ENCODE results near the gene KRTAP10-8. TPM values are rescaled to one million over a fixed set of nuclear protein-coding genes. Genes with fewer than 3 reads are reported as not detected.
"Not testable (repeated sequence)": the region's sequence is repeated elsewhere in the genome, so short reads cannot be mapped to it uniquely, and the experiment has no call there.

Gene KRTAP10-8
- total RNA-seq, 1 donor from 2014 or later = not detected

DNA sequence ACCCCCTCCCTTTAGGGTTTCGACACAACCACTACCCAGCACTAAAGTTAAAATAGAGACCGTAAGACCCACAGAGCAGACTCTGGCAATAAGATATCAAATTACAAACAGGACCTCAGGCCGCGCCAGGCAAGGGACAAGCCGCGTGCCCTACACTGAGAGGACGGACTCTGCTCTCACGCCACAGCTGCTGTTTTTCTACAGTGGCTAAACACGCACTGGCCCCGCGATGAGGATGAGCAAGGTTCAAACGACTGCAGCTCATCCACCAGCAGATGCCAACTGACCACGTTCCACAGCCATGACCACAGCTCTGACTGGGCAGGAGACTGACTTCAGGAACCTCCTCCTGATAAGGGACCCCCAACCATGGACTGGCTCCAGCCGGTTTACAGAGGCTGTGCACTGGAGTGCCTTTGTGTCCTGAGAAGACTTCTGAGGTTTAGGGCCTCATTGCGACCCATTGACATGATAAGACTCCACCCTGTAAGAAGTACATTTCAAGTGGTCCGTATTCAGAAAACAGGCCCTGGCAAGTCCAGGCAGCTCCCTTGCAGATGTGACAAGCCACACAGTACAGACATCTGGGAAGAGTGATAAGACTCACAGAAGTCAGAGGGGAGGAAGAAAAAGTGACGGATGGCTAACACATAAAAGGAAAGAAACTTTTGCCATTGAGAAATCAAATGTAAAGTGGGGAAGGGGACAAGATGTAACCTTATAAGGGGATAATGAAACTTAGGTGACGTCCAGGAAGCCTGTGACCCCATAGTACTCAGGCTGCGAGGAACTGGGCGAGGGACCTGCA is 18.1 kb upstream of the KRTAP10-8 start:
- DNase-seq (ENCODE audit: missing footprints) (no peak), ATAC-seq (no peak)
- intact Hi-C loops (cut with DNase I) = no loop called here

DNA sequence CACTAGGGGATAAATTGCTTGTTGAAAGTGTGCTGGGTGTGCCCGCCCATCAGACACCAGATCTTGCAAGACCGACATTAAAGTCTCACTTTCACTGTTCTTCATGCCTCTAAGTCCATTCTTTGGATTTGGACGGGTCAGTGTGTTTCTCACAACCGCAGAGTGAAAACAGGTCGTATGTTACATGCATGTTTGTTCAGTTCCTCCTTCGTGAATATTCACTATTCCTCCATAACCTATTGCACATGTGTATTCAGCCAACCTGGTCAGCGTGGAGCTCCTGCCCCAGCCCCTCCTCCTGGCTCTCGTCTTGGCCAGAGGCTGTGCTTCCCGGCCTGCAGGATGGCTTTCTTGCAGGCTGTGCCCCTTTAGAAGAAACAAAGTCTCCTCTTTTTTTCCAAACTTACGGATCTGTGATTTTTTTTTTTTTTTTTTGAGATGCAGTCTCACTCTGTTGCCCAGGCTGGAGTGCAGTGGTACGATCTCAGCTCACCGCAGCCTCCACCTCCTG is 17.4 kb upstream of the KRTAP10-8 start:
- intact Hi-C loops (cut with DNase I) = no loop called here
- ATAC-seq (no peak), DNase-seq (ENCODE audit: missing footprints) (no peak)

DNA sequence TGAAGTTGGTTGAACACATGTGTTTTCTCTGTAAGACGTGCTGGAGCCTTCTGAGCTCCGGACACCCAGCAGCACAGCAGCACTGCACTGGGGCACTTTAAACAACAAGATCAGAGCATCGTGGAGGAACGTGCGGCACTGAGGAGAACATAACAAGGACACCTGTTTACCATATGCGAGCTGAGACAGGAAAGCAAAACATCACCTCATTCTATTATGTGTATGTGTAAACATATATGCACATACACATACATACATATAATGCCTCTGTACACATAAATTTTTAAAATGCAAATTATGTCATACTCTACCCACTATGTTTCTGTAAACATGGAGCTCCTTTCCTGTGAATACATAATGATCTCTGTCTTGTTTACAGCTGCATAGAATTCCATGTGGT is 16.4 kb upstream of the KRTAP10-8 start:
- ATAC-seq = no peak
- intact Hi-C loops (cut with DNase I) = no loop called here

DNA sequence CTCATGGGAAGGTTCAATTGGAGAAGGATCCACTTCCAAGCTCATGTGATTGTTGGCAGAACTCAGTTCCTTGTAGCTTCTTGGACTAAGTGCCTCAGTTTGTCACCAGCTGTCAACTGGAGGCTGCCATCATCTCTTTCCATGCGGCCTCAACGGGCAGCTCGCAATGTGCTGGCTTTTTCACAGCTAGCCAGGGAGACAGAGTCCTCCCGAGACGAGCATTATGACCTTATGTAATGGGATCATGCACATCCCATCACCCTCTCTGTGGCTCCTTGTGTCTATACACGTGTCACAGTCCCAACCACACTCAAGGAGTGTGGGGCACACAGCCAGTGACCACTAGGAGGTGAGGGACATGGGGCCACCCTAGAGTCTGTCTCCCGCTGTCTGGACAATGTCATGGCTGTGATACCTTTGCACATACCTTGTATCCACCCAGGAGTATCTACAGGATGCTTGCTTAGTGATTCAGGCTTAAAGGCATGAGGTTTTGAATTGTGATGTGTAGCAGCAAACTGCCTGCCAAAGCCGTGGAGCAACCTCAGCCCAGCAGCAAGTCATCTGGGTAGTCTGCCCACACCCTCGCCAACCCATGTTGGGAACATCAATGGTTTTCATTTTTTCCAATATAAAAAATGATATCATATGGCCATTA is 15.7 kb upstream of the KRTAP10-8 start:
- ATAC-seq (no peak), DNase-seq (ENCODE audit: missing footprints) (no peak)
- intact Hi-C loops (cut with DNase I) = no loop called here

More for the DNA sequence above, 16.4 kb upstream of the KRTAP10-8 start:
- no peak for DNase-seq (ENCODE audit: missing footprints)

DNA sequence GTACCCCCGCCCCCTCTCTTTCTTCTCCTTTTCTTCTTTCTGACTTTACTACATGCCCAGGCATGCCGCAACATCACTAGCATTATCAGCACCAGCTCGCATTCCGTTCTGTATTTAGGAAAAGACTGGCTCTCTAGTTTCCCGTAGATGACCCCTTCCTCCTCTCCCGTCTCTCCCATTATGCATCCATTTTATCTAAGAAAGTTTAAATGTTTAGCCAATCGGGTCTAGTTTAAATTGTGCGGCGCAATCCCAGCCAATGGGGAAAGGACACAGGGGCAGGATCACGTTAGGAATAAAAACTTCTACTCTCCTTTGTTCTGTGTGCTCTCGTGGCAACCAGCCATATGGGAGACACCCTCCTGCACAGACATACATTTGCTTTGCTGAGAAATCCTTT is 13.8 kb upstream of the KRTAP10-8 start:
- intact Hi-C loops (cut with DNase I) = no loop called here
- no peak for ATAC-seq
- DNase-seq (ENCODE audit: missing footprints) = no peak

DNA sequence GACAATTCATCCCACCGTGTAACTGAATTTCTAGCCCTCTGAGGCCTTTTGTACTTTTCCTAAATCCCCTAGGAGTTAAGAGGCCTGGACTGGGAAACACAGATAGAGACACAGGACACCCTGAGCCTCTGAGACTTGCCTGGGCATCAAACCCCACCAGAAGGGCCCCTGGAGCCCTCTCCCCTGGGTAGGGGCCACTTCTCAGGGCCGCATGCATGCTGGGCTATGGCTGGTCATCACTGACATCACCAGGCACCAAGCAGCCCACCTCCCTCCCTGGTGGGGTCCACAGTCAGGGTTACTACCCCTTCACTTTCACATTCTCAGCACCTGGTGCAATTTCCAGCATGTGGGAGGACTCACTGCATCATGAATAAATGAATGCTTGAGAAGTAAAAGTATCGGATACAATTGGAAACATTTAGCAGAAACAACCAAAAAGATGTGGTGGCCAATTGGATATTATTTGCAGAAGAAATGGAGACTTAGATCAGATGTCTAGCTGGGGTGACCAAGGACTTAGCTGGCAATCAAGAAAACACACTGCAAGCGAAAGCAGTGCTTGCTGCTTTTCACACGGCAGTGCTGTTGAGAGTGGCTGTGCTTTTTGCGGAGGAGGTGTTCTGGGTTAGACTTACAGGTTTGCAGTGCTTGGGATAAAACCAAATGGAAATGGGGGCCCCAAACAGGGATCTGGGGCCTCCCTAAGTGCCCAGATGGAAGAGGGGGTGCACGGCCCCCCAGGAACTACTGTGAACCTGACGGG is 12.4 kb upstream of the KRTAP10-8 start:
- DNase-seq (ENCODE audit: missing footprints) = no peak
- no peak for ATAC-seq
- intact Hi-C loops (cut with DNase I) = no loop called here

DNA sequence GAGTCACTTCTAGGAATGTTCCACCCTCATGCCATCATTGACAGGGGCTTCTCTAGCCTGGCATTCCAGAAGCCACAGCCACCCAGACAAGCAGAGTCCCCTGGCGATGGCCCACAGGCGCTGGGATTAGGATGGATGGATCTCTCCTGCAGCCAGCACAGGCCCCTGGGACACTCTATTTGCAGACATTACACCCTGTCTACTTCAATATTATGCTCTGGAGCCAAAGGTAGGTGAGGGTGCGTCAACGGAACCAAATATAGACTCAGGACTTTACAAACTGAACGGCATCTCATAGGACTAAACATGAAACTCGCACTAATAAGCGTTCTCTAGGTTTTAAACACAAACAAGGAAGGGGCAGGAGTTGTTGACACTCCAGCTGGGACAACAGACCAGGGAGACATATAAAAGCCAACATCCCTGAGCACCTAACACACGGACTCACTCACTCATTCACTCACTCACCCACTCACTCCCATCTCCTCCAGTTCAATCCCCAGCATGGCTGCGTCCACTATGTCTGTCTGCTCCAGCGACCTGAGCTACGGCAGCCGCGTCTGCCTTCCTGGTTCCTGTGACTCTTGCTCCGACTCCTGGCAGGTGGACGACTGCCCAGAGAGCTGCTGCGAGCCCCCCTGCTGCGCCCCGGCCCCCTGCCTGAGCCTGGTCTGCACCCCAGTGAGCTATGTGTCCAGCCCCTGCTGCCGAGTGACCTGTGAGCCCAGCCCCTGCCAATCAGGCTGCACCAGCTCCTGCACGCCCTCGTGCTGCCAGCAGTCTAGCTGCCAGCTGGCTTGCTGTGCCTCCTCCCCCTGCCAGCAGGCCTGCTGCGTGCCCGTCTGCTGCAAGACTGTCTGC is 11.5 kb upstream of the KRTAP10-8 start, which contains the start of gene KRTAP10-7:
KRTAP10-7 (plus strand) TSS at position 480 of the 861 bp plus-strand sequence; CDS start at position 505, 25 bp downstream.
- ATAC-seq; intact Hi-C loops (cut with DNase I); DNase-seq (ENCODE audit: missing footprints): not testable (repeated sequence)

DNA sequence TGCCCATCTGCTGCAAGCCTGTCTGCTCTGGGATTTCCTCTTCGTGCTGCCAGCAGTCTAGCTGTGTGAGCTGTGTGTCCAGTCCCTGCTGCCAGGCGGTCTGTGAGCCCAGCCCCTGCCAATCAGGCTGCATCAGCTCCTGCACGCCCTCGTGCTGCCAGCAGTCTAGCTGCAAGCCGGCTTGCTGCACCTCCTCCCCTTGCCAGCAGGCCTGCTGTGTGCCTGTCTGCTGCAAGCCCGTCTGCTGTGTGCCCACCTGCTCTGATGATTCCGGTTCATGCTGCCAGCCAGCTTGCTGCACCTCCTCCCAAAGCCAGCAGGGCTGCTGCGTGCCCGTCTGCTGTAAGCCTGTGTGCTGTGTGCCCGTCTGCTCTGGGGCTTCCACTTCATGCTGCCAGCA is 10.8 kb upstream of the KRTAP10-8 start:
- DNase-seq (ENCODE audit: missing footprints); intact Hi-C loops (cut with DNase I); ATAC-seq: not testable (repeated sequence)

DNA sequence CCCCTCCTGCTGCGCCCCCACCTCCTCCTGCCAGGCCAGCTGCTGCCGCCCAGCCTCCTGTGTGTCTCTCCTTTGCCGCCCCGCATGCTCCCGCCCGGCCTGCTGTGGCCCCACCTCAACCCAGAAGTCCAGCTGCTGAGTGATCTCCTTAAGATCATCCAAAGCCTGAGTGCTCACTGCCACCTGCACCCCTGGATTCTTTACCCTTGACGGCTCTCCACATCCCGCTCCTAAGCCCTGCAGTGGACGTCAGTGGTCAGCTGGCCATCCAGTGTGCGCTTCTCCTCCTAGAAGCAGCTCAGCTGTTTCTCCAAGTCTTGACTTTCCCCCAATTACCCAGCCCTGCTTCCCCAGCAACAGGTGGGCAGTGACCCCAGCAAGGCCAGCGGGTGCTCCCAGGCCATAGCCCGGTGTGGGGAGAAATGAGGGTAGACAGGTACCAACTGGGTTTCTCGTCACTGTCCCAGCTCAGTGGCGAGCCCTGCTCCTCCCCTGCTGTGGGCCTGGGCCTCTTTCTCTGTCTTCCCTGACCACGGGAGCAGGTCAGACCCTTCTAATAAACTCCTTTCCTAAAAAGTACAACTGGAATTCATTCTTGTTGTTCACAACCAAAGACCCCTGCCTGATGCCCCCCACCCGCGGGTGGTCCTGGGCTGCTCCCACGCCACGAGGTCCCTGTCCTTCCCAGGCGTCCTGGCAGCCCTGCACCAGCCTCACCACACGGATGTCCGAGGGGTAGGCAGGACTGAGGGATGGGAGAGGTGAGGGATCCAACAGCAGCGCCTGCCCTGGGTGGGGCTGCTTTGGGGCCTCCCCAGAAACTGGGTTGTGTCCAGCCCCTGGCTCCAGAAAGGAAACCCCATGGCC is 10.1 kb upstream of the KRTAP10-8 start:
- ATAC-seq (no peak), DNase-seq (ENCODE audit: missing footprints) (no peak)
- intact Hi-C loops (cut with DNase I) = no loop called here

DNA sequence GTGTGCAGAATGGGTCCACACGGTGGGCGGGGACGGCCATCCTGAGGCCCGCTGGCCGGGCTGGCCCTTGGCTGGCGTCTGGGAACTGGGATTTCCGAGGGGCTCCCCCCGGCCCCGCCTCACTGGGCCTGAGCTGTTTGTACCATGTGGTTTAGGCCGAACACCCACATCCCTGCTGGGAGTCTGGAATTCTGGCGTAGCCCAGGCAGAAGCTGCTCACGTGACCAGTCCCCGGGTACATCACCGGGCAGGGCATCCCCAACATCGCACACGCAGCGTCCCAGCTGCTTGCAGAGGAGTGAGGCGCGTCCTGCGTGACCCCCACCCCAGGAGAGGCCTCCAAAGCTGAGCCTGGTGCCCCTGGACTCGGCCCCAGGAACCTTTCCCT is 9.4 kb upstream of the KRTAP10-8 start:
- intact Hi-C loops (cut with DNase I) = no loop called here
- ATAC-seq (no peak), DNase-seq (ENCODE audit: missing footprints) (no peak)

DNA sequence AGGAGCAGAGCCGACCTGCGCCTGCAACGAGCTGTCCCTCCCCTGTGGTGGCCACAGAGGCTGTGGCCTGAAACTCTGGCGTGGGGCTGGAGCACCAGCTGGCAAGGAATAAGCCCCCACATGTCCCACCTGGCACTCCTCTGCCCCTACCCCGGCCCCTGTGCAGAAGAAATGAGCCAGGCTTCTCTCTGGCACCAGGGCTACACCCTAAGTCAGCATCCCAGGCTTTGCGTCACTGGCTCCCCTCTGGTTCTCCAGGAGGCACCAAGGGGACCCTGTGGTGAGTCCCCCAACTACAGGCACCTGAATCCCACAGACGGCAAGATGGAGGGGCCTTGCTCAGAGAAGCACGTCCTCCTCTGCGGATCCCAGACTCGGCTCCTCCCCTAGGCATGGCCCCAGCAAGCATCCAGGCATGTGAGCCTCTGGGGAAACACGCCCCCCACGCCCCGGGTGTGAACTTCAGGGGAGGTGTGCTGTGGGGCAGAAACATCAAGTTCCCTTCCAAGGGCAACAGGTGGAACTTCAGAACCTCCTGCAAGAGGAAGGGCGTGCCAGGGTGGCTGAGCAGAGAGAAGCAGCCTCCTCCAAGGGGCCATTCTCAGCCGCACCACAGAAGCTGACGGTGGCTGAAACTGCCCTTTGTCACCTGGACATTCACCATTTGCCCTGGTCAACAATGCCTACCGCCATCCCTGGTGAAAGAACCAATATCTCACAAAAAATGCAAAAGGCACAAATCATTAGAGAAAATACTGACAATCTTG is 8.6 kb upstream of the KRTAP10-8 start:
- DNase-seq (ENCODE audit: missing footprints) (no peak), ATAC-seq (no peak)
- intact Hi-C loops (cut with DNase I) = no loop called here

DNA sequence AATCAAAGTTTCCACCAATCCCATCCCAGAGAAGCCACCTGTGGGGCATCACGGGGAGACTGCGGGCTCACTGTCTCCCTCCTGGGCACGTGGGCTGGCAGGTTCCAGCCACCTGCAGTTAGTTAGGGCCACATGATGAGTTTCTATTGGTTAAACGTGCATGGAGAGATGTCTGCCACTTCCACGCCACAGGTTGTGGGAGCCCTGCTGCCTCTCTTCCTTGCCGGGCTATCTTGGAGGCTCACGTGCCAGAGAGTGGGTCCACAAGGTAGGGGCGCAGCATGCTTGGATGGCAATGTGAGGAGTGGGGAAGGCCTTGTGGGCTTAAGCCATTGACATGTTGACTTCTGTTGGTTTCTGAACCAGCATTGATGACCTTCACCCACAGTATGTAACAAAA is 8.0 kb upstream of the KRTAP10-8 start:
- DNase-seq (ENCODE audit: missing footprints) (no peak), ATAC-seq (no peak)
- intact Hi-C loops (cut with DNase I) = no loop called here

DNA sequence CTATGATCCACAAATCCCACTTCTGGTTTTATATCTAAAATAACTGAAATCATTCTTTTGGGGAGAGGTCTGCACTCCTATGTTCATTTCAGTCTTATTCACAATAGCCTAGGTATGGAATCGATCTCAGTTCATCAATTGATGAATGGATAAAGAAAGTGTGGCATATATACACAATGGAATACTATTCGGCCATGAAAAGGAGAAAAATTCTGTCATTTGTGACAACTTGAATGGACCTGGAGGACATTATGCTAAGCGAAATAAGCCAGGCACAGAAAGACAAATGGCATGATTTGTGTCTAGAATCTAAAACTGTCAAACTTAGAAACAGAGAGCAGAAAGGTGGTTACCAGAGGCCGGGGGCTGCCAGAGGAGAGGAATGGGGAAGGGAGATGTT is 5.4 kb upstream of the KRTAP10-8 start:
- intact Hi-C loops (cut with DNase I) = no loop called here
- no peak for ATAC-seq
- no peak for DNase-seq (ENCODE audit: missing footprints)

DNA sequence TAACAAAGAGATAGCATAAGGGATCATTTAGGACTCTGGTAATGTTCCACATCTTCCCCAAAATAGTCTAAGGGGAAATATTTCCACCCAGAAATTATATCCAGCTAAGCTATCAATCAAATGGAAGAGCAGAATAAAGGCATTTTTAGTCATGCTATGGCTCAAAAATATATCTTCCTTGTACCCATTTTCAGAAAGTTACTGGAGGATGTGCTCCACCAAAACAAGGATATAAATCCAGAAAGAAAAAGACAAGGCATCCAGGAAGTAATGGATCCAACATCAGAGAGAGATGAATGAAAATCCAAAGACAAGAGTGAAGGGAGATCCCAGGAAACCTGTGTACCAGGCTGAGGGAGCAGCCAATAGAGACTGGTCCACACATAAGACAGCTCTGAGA is 2.7 kb upstream of the KRTAP10-8 start:
- no peak for DNase-seq (ENCODE audit: missing footprints)
- ATAC-seq = no peak
- intact Hi-C loops (cut with DNase I) = no loop called here

DNA sequence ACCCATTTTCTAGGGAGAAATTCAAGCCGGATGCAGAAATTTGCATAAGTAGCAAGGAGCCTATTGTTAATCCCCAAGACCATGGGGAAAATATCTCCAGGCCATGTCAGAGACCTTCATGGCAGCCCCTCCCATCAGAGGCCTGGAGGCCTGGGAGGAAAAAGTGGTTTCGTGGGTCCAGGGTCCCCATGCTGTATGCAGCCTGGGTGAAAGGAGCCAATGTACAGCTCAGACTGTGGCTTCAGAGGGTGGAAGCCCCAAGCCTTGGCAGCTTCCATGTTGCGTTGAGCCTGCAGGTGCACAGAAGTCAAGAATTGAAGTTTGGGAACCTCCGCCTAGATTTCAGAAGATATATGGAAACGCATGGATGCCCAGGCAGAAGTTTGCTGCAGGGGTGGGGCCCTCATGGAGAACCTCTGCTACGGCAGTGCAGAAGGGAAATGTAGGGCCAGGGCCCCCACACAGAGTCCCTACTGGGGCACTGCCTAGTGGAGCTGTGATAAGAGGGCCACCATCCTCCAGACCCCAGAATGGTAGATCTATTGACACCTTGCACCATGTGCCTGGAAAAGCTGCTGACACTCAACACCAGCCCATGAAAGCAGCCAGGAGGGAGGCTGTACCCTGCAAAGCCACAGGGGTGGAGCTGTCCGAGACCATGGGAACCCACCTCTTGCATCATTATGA is 1.6 kb upstream of the KRTAP10-8 start:
- intact Hi-C loops (cut with DNase I) = loop anchor here (10.0 kb wide), 1 partner anchor 135 kb away; no protein-coding TSS in a partner anchor
- DNase-seq (ENCODE audit: missing footprints); ATAC-seq: not testable (repeated sequence)

DNA sequence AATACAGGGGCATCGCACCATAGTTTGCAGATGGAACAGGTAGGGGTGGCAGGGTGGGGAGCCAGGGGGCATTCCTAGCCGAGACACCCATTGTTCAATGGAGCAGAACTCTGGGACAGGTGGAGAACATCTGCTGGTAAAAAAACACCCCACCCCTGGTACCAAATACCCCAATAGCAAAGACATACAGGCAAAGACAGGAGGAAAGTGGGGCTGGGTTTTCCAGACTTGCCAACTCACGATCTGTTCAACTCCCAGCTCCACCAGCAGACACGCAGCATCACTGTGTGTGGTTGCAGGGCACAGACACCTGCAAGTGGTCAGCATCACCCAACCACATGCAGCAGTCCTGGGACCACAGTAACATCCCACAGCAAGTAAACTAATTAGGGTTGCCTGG is 328 bp upstream of the KRTAP10-8 start:
- ATAC-seq = no peak
- no peak for DNase-seq (ENCODE audit: missing footprints)
- intact Hi-C loops (cut with DNase I) = loop anchor here (10.0 kb wide), 1 partner anchor 133 kb away; no protein-coding TSS in a partner anchor
